NCI-H748 (cell line): ENCODE measurements around the gene IL1RAPL2.
A peak's percentile ranks its signal among the peaks of the same experiment; 100 is the strongest.
"Not testable (repeated sequence)": the region's sequence is repeated elsewhere in the genome, so short reads cannot be mapped to it uniquely, and the experiment has no call there.

ENCODE experiments used
- DNase-seq: peaks from one replicate; lab custom pipeline; 2025; ENCODE audit not compliant: unreplicated experiment; lab: John Stamatoyannopoulos, UW

Gene IL1RAPL2

DNA sequence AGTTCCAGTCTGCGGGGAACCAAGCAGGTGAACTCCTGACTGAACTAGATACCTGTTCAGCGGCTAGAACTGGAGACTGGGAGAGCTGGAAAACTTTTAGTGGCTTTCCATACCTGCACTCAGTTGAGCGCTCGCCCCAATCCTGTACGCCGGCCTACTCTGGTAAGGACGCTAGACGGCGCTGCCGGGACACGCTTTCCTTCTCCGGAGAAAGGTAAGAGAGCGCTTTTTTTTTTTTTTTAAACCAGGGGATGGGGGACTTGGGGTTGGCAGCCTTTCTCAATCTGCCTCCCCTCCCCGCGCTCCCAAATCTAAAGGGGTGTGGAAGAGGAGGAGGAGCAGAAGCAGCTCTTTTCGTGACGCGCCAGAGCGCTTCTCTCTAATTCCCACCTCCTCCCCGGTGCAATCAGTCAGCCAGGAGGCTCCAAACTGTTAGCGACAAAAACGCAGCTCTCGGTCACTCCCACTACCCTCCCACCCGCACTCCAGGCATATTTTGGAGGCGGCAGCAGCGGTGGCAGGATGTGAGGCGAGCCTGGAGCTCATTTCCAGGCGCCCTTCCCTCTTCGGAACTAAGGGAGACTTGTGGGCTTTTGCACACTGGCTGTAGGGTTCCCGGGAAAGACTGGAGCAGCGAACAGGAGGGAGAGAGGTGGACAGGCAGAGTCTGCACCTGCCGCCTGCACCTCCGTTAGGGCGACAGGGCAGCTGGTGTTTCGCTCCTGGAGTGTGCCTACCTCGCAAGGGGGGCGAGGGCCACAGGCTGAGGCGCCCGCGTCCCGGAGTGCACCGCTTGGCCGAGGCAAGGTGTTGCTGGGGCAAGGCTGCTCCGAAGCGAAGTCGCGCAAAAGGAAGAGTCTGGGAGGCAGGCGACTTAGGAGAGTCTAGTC lies at the start of gene IL1RAPL2:
IL1RAPL2 (plus strand) TSS at position 409 of the 890 bp plus-strand sequence.
- DNase-seq = peak; percentile 47

DNA sequence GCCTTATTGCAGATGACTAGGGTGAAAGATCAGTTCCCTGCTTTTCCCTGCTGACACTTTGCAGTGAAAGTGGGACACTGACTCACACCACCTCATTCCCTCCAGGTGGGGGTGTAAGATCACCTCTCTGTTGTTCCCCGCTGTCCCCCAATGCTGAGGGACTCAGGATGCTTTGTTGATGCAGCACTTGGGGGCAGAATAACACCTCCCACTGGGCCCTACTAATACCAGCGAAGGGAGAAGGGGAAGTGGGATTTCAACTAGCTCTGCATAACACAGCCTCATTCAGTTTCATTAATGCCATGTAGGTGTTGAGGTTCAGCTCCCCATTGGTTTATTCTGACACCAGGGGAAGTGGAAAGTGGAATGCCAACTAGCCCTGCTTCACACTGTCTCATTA lies 43.6 kb upstream of the IL1RAPL2 start:
- no peak for DNase-seq

DNA sequence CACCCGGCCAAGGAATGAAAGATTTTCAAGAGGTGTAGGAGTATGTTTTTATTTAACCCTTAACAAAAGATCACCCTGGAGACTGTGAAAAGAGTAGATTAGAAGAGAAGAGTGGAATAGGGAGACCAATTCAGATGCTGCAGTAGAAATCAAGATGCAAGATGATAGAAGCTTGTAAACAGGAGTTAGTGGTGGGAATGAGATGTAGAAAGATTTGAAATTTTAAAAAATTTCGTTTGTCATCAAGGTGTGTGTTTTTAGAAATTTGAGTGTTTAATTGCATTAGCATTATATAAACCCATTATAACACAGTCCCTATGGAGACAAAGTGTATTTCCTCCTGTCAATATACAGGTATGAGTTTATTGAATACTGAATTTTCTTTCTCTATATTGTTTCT lies 42.1 kb upstream of the IL1RAPL2 start:
- DNase-seq = no peak

- DNase-seq = no peak
Measured at GRCh38 chrX:104539081-104539480, 26.9 kb upstream of the IL1RAPL2 start.

DNA sequence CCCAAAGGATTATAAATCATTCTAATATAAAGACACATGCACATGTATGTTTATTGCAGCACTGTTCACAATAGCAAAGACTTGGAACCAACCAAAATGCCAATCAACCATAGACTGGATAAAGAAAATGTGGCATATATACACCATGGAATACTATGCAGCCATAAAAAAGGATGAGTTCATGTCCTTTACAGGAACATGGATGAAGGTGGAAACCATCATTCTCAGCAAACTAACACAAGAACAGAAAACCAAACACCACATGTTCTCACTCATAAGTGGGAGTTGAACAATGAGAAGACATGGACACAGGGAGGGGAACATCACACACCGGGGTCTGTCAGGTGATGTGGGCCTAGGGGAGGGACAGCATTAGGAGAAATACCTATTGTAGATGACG lies 23.6 kb upstream of the IL1RAPL2 start:
- not testable (repeated sequence) for DNase-seq

- no peak for DNase-seq
Measured at GRCh38 chrX:104564335-104564734, 1.7 kb upstream of the IL1RAPL2 start.

GRCh38 chrX:104564921-104565703 lies 887 bp upstream of the IL1RAPL2 start:
- no peak for DNase-seq

DNA sequence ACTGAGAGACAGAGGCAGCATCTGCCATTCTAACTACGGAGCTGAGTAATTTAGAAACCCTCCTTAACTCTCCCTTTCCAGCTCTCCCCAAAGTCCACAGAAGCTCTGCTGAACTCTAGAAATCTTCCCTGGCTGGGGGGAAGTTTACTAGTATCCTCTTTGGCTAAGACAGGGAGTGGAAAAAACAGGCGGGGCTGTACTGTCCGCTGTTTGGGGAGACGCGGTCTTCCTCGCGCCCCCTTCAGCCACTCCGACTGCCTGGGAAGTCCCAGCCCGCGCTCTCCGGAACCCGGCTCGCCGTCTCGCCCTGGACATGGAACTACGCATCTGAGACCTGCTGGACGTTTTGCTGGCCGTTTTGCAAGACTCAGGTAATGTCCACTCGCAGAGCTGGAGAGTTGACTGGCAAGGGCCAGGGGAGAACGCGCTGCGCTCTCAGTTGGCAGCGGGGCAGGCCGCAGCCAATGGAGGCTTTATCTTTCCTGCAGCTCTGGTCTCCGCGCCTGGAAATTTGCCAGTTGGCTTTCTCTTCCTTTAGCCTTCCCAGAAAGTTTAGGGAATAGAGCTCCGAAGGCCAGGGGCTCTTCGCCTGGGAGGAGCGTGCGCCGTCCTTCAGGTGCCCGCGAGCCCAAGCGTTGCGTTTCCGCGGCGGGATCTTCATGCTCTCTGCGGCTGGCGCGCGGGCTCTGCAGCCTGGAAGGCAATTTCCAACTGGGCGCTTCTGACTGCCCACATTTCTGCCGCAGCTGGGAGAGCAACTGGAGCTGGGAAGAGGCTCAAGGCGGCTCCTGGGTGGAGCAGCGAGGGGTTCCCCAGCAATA lies 892 bp downstream of the IL1RAPL2 start:
- DNase-seq = no peak

GRCh38 chrX:104567506-104567905 lies 1.5 kb downstream of the IL1RAPL2 start:
- no peak for DNase-seq

DNA sequence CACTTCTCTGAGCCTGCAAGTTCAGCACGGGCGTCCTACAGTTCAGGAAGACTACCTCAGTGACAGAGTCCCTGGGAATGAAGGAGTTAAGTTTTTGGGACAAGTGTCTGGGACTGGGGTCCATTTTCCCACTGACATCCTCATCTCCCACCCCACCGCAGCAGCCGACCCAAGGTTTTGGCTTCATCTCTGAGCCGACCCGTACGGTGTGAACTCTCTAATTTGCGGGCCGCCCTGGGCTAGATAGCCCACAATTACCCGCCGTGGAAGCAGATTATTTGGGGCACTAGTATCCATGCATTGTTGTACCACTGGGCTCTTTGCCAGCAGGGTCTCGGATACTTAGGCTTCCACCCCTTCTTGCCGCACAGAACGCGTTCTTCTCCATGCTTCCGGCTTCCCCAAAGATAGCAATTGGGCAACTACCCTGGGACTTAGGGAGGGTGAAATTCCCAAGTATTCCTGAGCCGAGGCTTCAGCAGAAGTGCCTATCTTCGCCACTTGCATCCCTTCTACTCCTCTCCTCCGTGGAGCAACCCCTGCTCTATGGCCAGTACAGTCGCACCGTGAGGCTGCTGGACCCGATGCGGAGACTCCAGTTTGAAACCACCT lies 2.4 kb downstream of the IL1RAPL2 start:
- no peak for DNase-seq

GRCh38 chrX:104618106-104618895 lies 52.3 kb downstream of the IL1RAPL2 start:
- no peak for DNase-seq

- no peak for DNase-seq
Measured at GRCh38 chrX:104621781-104622180, 55.8 kb downstream of the IL1RAPL2 start.

GRCh38 chrX:104641176-104641575 lies 75.2 kb downstream of the IL1RAPL2 start:
- DNase-seq = no peak

- DNase-seq = no peak
Measured at GRCh38 chrX:104647084-104647483, 81.1 kb downstream of the IL1RAPL2 start.

GRCh38 chrX:104659005-104659744 lies 93.2 kb downstream of the IL1RAPL2 start:
- DNase-seq = no peak

- DNase-seq = no peak
Measured at GRCh38 chrX:104660092-104660491, 94.1 kb downstream of the IL1RAPL2 start.

DNA sequence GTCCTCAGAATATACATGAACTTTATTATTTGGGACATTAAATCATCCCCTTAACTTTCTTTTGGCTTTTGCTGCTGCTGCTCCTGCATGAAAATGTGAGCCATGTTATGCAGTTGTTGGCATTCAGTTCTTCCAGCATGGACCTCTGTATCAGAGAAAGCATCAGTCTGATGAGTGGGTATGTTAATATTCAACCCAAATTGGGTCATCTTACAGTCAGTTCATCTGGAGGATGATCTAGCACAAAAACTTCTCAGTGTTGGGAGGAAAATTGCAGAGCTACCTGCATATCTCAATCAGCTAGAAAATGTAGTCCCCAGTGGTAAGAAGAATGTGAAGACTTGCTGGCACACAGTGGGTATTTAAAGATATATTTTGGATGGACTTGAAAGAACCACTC lies 96.7 kb downstream of the IL1RAPL2 start:
- no peak for DNase-seq

- DNase-seq = no peak
Measured at GRCh38 chrX:104665691-104666090, 99.7 kb downstream of the IL1RAPL2 start.

GRCh38 chrX:104668550-104668949 lies 102.6 kb downstream of the IL1RAPL2 start:
- DNase-seq = no peak
